K562 (cell line): Measurements from ENCODE around the gene PA2G4. TPM values are rescaled to one million over a fixed set of nuclear protein-coding genes. Genes with fewer than 3 reads are reported as not detected.
A peak's percentile ranks its signal among the peaks of the same experiment; 100 is the strongest.

Experiments
- CHCHD3 ChIP-seq: fragments of 250-450 bp; sonication (Bioruptor Pico); IDR thresholded peaks from 2 replicates; pipeline ENCODE4 v2.1.2; 2022; ENCODE audit warnings: mild to moderate bottlenecking
- CREM ChIP-seq: IDR thresholded peaks from 2 replicates; pipeline ENCODE4 v1.6.1; 2014; ENCODE audit warnings: antibody characterized with exemption, low read depth
- EGR1 ChIP-seq: fragments of 450-650 bp; conservative IDR thresholded peaks from 2 replicates; pipeline ENCODE4 v1.6.1; 2017; ENCODE audit warnings: mild to moderate bottlenecking
- ETV1 ChIP-seq: fragments of 450-650 bp; conservative IDR thresholded peaks from 2 replicates; pipeline ENCODE4 v1.6.1; 2016; ENCODE audit warnings: missing genetic modification characterization, control low read depth, low read depth, missing compliant biosample characterization
- GATA2 ChIP-seq: sonication (generic); formaldehyde crosslinking; IDR thresholded peaks from 2 replicates; pipeline ENCODE4 v1.4.0; 2020; ENCODE audit warnings: mild to moderate bottlenecking, missing genetic modification reagents
- HEY1 ChIP-seq: fragments of 250-450 bp; sonication (Bioruptor Pico); IDR thresholded peaks from 2 replicates; pipeline ENCODE4 v1.5.0; 2020; ENCODE audit warnings: mild to moderate bottlenecking, moderate library complexity, borderline replicate concordance
- HSF4 ChIP-seq: fragments of 250-450 bp; sonication (Bioruptor Pico); IDR thresholded peaks from 2 replicates; pipeline ENCODE4 v2.1.2; 2022; ENCODE audit warnings: mild to moderate bottlenecking, moderate library complexity, borderline replicate concordance
- KAT7 ChIP-seq: sonication (generic); formaldehyde crosslinking; IDR thresholded peaks from 2 replicates; pipeline ENCODE4 v1.8.0; 2022; ENCODE audit warnings: missing genetic modification reagents, mild to moderate bottlenecking, borderline replicate concordance
- MXI1 ChIP-seq: IDR thresholded peaks from 2 replicates; pipeline ENCODE4 v1.6.1; 2011; ENCODE audit warnings: low read depth, mild to moderate bottlenecking, improper control_type of control experiment, low read length
- NCOA1 ChIP-seq: fragments of 450-650 bp; IDR thresholded peaks from 2 replicates; pipeline ENCODE4 v1.6.1; 2016; ENCODE audit warnings: low read depth
- NEUROD1 ChIP-seq: fragments of 150-350 bp; IDR thresholded peaks from 2 replicates; pipeline ENCODE4 v1.6.1; 2014; ENCODE audit warnings: borderline replicate concordance, low read length, low read depth; ENCODE audit not compliant: partially characterized antibody
- POLR3G ChIP-seq: IDR thresholded peaks from 2 replicates; pipeline ENCODE4 v1.6.1; 2011; ENCODE audit not compliant: insufficient read length, insufficient replicate concordance; ENCODE audit errors: extremely low read depth
- RBM15 ChIP-seq: fragments of 200-400 bp; formaldehyde crosslinking; IDR thresholded peaks from 2 replicates; pipeline ENCODE4 v1.6.1; 2018; ENCODE audit warnings: mild to moderate bottlenecking, low read length, moderate library complexity; ENCODE audit not compliant: insufficient read depth
- RFX7 ChIP-seq: fragments of 250-450 bp; sonication (Bioruptor Pico); IDR thresholded peaks from 2 replicates; pipeline ENCODE4 v1.5.1; 2021; ENCODE audit warnings: mild to moderate bottlenecking
- RUNX1 ChIP-seq: sonication (generic); IDR thresholded peaks from 2 replicates; pipeline ENCODE4 v1.6.1; 2016; ENCODE audit warnings: antibody characterized with exemption, low read depth
- THRB ChIP-seq: fragments of 450-650 bp; formaldehyde crosslinking; conservative IDR thresholded peaks from 2 replicates; pipeline ENCODE4 v1.4.0; 2022; ENCODE audit warnings: mild to moderate bottlenecking, missing genetic modification characterization
- ZFP36 ChIP-seq: fragments of 150-350 bp; IDR thresholded peaks from 2 replicates; pipeline ENCODE4 v1.6.1; 2018; ENCODE audit warnings: low read length, low read depth; ENCODE audit not compliant: partially characterized antibody
- ZNF217 ChIP-seq: sonication (generic); formaldehyde crosslinking; IDR thresholded peaks from 2 replicates; pipeline ENCODE4 v1.8.0; 2022; ENCODE audit warnings: mild to moderate bottlenecking, missing genetic modification reagents
- ZNF431 ChIP-seq: sonication (generic); formaldehyde crosslinking; IDR thresholded peaks from 2 replicates; pipeline ENCODE4 v1.8.0; 2022; ENCODE audit warnings: mild to moderate bottlenecking, missing genetic modification reagents
- ZNF668 ChIP-seq: fragments of 250-450 bp; sonication (Bioruptor Pico); IDR thresholded peaks from 2 replicates; pipeline ENCODE4 v1.8.0; 2022; ENCODE audit warnings: mild to moderate bottlenecking, inconsistent platforms
- polyA plus RNA-seq, 8 experiments: library from polyadenylated mRNA; depleted of rRNA in 4 of 8; stranded (reverse) in 5 of 8; unstranded in 3 of 8; fragments of >200 nt; fragmentation: Nextera tagmentation in 2 of 8; fragmentation: Illumina TruSeq in 1 of 8; extraction: Ambion mirVana in 2 of 8; extraction: Trizol in 1 of 8; gene quantifications; 2 replicates each; pipeline versions ENCODE4 v1.2.1 to v1.2.3, GENCODE V29; 2011 to 2014; ENCODE audit warnings: inconsistent platforms in 1 of 8, missing spikeins in 1 of 8
- total RNA-seq, 7 experiments: library from RNA; depleted of rRNA in 6 of 7; stranded (reverse); fragments of >200 nt in 6 of 7; fragmentation: Illumina TruSeq in 2 of 7; extraction: Trizol in 2 of 7; gene quantifications; 2 replicates each; pipeline versions ENCODE4 v1.2.1 to v1.2.3, GENCODE V29; 2011 to 2021; ENCODE audit warnings: low replicate concordance in 1 of 7
- TF ChIP-seq, protein P1 (sequence below): IDR thresholded peaks from 2 replicates; pipeline ENCODE4 v1.6.1; 2014; ENCODE audit warnings: antibody characterized with exemption
- TF ChIP-seq, protein P2 (sequence below): conservative IDR thresholded peaks from 2 replicates; pipeline ENCODE4 v1.6.1; 2011; ENCODE audit warnings: low read depth, mild to moderate bottlenecking, low read length; ENCODE audit not compliant: control insufficient read depth
- TF ChIP-seq, protein P3 (sequence below): sonication (generic); formaldehyde crosslinking; IDR thresholded peaks from 2 replicates; pipeline ENCODE4 v1.5.0; 2020; ENCODE audit warnings: missing genetic modification reagents
- TF ChIP-seq, protein P4 (sequence below), 2 experiments: IDR thresholded peaks; 2 replicates each; pipeline ENCODE4 v1.6.1; 2011; ENCODE audit warnings: borderline replicate concordance in 1 of 2, control low read depth in 1 of 2, low read depth in 1 of 2, low read length in 1 of 2, mild to moderate bottlenecking in 1 of 2, mixed read lengths in 1 of 2, moderate library complexity in 1 of 2; ENCODE audit not compliant: insufficient read depth in 1 of 2, insufficient read length in 1 of 2, poor library complexity in 1 of 2, severe bottlenecking in 1 of 2; ENCODE audit errors: extremely low read depth in 1 of 2

Gene PA2G4
- total and polyA plus RNA-seq, 9 of the 15 experiments (the other 6 are each of a cell fraction or from before 2014, with no cell fraction given) = 230 to 925 (median 638) TPM

DNA sequence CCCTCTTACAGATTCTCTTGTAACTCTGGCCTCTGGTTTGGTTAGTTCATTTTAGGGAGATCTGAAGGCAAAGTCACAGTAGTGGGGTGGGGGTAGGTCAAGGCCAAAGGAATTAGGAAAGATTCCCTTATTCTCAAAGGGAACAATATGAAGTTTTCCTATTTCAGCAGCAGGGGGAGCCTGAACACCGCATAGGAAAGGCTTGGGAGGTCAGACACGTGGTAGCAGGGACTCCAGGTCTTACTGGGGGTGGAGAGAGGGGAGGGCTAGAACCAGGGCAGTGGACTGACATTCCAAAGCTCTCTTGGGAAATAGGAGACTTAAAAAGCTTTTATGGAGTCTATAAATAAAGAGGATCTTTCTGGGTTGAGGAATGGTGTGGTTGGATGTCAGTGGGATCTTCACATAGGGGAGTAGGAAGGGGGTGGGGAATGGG, 15.0 kb downstream of the PA2G4 start (continued):
- TF ChIP-seq, protein P1, sequence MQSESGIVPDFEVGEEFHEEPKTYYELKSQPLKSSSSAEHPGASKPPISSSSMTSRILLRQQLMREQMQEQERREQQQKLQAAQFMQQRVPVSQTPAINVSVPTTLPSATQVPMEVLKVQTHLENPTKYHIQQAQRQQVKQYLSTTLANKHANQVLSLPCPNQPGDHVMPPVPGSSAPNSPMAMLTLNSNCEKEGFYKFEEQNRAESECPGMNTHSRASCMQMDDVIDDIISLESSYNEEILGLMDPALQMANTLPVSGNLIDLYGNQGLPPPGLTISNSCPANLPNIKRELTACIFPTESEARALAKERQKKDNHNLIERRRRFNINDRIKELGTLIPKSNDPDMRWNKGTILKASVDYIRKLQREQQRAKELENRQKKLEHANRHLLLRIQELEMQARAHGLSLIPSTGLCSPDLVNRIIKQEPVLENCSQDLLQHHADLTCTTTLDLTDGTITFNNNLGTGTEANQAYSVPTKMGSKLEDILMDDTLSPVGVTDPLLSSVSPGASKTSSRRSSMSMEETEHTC = peak; percentile 62; the same call in 1 of the 2 replicates
- TF ChIP-seq ZNF668 (no peak), CREM (no peak), ZNF431 (CRISPR knock-in tag) (no peak), HSF4 (CRISPR knock-in tag) (no peak), RUNX1 (no peak), RBM15 (no peak), HEY1 (no peak), NCOA1 (no peak), THRB (no peak), CHCHD3 (CRISPR knock-in tag) (no peak), EGR1 (0 out of 2 replicates have a peak, but pooled peaks have one; percentile 44), ETV1 (tag) (no peak), MXI1 (peak; percentile 79), NEUROD1 (no peak), KAT7 (no peak), RFX7 (no peak), POLR3G (no peak), GATA2 (CRISPR knock-in tag) (no peak), ZFP36 (peak; percentile 49), ZNF217 (CRISPR knock-in tag) (no peak)
- TF ChIP-seq, protein P2, sequence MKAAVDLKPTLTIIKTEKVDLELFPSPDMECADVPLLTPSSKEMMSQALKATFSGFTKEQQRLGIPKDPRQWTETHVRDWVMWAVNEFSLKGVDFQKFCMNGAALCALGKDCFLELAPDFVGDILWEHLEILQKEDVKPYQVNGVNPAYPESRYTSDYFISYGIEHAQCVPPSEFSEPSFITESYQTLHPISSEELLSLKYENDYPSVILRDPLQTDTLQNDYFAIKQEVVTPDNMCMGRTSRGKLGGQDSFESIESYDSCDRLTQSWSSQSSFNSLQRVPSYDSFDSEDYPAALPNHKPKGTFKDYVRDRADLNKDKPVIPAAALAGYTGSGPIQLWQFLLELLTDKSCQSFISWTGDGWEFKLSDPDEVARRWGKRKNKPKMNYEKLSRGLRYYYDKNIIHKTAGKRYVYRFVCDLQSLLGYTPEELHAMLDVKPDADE = no peak
- TF ChIP-seq, protein P3, sequence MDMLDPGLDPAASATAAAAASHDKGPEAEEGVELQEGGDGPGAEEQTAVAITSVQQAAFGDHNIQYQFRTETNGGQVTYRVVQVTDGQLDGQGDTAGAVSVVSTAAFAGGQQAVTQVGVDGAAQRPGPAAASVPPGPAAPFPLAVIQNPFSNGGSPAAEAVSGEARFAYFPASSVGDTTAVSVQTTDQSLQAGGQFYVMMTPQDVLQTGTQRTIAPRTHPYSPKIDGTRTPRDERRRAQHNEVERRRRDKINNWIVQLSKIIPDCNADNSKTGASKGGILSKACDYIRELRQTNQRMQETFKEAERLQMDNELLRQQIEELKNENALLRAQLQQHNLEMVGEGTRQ = peak; percentile 85
- TF ChIP-seq, protein P4, sequence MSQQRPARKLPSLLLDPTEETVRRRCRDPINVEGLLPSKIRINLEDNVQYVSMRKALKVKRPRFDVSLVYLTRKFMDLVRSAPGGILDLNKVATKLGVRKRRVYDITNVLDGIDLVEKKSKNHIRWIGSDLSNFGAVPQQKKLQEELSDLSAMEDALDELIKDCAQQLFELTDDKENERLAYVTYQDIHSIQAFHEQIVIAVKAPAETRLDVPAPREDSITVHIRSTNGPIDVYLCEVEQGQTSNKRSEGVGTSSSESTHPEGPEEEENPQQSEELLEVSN (IDR thresholded peaks at IDR 0.05; ENCODE audit: borderline replicate concordance in 1 of 2, extremely low read depth in 1 of 2, insufficient read depth in 1 of 2, insufficient read length in 1 of 2, low read depth in 1 of 2, low read length in 1 of 2, poor library complexity in 1 of 2, severe bottlenecking in 1 of 2) = peak in 1 of 2 experiments; percentile 35
